HL-60 (cell line): ENCODE measurements around the gene ADAD2.

ENCODE experiments used
- GABPA ChIP-seq: IDR thresholded peaks from 2 replicates; pipeline ENCODE4 v1.6.1; 2012; ENCODE audit warnings: low read depth
- TF ChIP-seq, protein P1 (sequence below): IDR thresholded peaks from one replicate; pipeline ENCODE4 v1.5.1; 2011; ENCODE audit warnings: low read length, control low read depth, inconsistent platforms; ENCODE audit not compliant: insufficient read depth

DNA sequence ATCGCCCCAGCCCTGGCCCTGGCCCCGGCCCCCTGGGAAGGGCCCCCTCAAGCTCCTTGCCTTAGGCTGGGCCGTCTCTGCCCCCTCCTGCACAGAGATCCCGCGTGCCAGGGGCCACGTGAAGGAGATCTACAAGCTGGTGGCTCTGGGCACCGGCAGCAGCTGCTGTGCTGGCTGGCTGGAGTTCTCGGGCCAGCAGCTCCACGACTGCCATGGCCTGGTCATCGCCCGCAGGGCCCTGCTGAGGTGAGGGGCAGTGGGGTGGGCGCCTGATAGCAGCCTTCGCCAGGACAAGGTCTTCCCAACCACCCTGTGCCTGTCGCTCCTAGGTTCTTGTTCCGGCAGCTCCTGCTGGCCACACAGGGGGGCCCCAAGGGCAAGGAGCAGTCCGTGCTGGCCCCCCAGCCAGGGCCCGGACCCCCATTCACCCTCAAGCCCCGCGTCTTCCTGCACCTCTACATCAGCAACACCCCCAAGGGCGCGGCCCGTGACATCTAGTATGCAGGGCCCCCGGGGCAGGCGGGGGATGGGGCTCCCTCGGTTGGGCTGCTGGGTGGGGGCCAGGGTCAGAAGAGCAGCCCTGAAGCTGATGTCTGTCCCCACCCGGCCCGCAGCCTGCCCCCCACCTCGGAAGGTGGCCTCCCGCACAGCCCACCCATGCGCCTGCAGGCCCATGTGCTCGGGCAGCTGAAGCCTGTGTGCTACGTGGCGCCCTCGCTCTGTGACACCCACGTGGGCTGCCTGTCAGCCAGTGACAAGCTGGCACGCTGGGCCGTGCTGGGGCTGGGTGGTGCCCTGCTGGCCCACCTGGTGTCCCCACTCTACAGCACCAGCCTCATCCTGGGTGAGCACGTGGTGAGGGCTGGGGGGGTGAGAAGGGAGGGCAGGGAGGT, 4.5 kb downstream of the ADAD2 start:
- TF ChIP-seq, protein P1, sequence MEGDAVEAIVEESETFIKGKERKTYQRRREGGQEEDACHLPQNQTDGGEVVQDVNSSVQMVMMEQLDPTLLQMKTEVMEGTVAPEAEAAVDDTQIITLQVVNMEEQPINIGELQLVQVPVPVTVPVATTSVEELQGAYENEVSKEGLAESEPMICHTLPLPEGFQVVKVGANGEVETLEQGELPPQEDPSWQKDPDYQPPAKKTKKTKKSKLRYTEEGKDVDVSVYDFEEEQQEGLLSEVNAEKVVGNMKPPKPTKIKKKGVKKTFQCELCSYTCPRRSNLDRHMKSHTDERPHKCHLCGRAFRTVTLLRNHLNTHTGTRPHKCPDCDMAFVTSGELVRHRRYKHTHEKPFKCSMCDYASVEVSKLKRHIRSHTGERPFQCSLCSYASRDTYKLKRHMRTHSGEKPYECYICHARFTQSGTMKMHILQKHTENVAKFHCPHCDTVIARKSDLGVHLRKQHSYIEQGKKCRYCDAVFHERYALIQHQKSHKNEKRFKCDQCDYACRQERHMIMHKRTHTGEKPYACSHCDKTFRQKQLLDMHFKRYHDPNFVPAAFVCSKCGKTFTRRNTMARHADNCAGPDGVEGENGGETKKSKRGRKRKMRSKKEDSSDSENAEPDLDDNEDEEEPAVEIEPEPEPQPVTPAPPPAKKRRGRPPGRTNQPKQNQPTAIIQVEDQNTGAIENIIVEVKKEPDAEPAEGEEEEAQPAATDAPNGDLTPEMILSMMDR, result no peak
- TF ChIP-seq GABPA, result no peak
